Gastrocnemius medialis (tissue), 4 donors: ENCODE measurements around the gene RIMBP2. TPM values are rescaled to one million over a fixed set of nuclear protein-coding genes. Genes with fewer than 3 reads are reported as not detected.

ENCODE experiments used
- ATAC-seq, 2 donors: fragments of 150-250 bp; one replicate each; pipeline ENCODE4 v1.9.1; 2016
- DNase-seq, 2 donors: peaks; one replicate each; pipeline ENCODE4 v3.0.0-alpha.2; 2019
- H3K27ac ChIP-seq, 4 donors: fragments of 200-600 bp; sonication (generic); 1 replicate in 1 of 4; 2 replicates in 3 of 4; pipeline ENCODE4 v1.5.1; 2016 to 2018; ENCODE audit warnings: mild to moderate bottlenecking in 2 of 4, moderate library complexity in 1 of 4
- H3K27me3 ChIP-seq, 3 donors: fragments of 200-600 bp; sonication (generic) in 2 of 3; 1 replicate in 1 of 3; 2 replicates in 2 of 3; pipeline versions ENCODE4 v1.5.1 to v1.6.0; 2016 to 2019; ENCODE audit warnings: mild to moderate bottlenecking in 1 of 3, moderate library complexity in 1 of 3
- H3K36me3 ChIP-seq, 2 donors: fragments of 200-600 bp; sonication (generic) in 1 of 2; one replicate each; pipeline ENCODE4 v1.5.1; 2017 to 2018
- H3K4me1 ChIP-seq, 2 donors: fragments of 200-600 bp; sonication (generic) in 1 of 2; one replicate each; pipeline ENCODE4 v1.5.1; 2016 to 2017; ENCODE audit warnings: mild to moderate bottlenecking in 2 of 2
- H3K4me3 ChIP-seq, 4 donors: fragments of 200-600 bp; sonication (generic) in 3 of 4; 1 replicate in 1 of 4; 2 replicates in 3 of 4; pipeline ENCODE4 v1.5.1; 2016 to 2019; ENCODE audit warnings: mild to moderate bottlenecking in 2 of 4
- H3K9me3 ChIP-seq, 3 donors: fragments of 200-600 bp; sonication (generic) in 2 of 3; 1 replicate in 1 of 3; 2 replicates in 2 of 3; pipeline ENCODE4 v1.5.1; 2016 to 2019
- POLR2A ChIP-seq, 2 donors: fragments of 450-650 bp; IDR thresholded peaks; one replicate each; pipeline ENCODE4 v1.6.1; 2017; ENCODE audit warnings: antibody characterized with exemption in 2 of 2, mild to moderate bottlenecking in 2 of 2, moderate library complexity in 2 of 2
- in situ Hi-C, 4 donors: fragments of 200-750 bp; cut with MboI; loops; one replicate each; pipeline versions ENCODE4 v1.15.0 to v1.8.0; 2017; ENCODE audit warnings: low sequenced_read_pairs in 4 of 4
- intact Hi-C: fragments of 100-400 bp; cut with DNase I; formaldehyde crosslinking; loops from one replicate; pipeline ENCODE4 v1.15.1; 2023; ENCODE audit warnings: low total_unique reads
- total RNA-seq, 4 donors: library from RNA; depleted of rRNA; stranded (reverse); fragments of >200 nt; gene quantifications; one replicate each; pipeline versions ENCODE4 v1.1.0 to v1.2.3, GENCODE V29; 2016
- TF ChIP-seq, protein P1 (sequence below), 5 experiments: fragments of 450-650 bp in 3 of 5; fragments of 200-600 bp in 2 of 5; sonication (generic) in 2 of 5; IDR thresholded peaks in 4 of 5; conservative IDR thresholded peaks in 1 of 5; 1 replicate in 4 of 5; 2 replicates in 1 of 5; pipeline ENCODE4 v1.5.1; 2016 to 2019; ENCODE audit warnings: antibody characterized with exemption in 5 of 5, mild to moderate bottlenecking in 3 of 5, moderate library complexity in 3 of 5

The RIMBP2 gene
- total RNA-seq, 4 donors from 2014 or later: 0.76 to 2.2 (median 1.2) TPM; not detected in 1

GRCh38 chr12:130521375-130522124 lies 194.5 kb downstream of the RIMBP2 start:
- H3K4me3 ChIP-seq: no peak overlapping the region
- H3K4me1 ChIP-seq: no peaks in the 10 kb centered on the region
- in situ Hi-C loops (no loop called here), intact Hi-C loops (no loop called here)
- no peak overlapping the region for H3K27ac ChIP-seq
- no peaks in the 10 kb centered on the region for H3K36me3 ChIP-seq
- ATAC-seq: no peak
- no peaks in the 10 kb centered on the region for H3K9me3 ChIP-seq
- DNase-seq: no peak
- TF ChIP-seq, protein P1, sequence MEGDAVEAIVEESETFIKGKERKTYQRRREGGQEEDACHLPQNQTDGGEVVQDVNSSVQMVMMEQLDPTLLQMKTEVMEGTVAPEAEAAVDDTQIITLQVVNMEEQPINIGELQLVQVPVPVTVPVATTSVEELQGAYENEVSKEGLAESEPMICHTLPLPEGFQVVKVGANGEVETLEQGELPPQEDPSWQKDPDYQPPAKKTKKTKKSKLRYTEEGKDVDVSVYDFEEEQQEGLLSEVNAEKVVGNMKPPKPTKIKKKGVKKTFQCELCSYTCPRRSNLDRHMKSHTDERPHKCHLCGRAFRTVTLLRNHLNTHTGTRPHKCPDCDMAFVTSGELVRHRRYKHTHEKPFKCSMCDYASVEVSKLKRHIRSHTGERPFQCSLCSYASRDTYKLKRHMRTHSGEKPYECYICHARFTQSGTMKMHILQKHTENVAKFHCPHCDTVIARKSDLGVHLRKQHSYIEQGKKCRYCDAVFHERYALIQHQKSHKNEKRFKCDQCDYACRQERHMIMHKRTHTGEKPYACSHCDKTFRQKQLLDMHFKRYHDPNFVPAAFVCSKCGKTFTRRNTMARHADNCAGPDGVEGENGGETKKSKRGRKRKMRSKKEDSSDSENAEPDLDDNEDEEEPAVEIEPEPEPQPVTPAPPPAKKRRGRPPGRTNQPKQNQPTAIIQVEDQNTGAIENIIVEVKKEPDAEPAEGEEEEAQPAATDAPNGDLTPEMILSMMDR (IDR thresholded peaks at IDR 0.05 in 4 of 5, conservative IDR thresholded peaks at IDR 0.05 in 1 of 5): no peak
- TF ChIP-seq POLR2A (IDR thresholded peaks at IDR 0.05): no peak
- no peaks in the 10 kb centered on the region for H3K27me3 ChIP-seq

DNA sequence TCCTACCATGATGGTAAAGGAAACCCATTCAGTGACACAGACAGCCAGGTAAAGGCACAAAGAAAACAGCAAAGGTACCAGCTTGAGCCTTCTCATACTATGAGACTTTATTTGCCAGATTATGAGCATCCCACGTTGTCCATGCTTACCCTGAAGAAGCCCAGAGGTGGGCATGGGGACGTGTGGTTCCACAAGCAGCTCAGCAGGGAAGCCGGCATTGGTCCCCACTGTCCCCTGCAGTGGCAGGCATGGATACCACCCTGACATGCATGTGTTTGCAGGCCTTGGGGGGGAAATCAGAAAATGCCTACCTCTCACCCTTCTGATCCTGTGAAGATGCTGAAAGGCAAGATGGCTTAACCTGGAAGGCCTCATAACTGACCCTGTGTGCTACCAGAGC lies 195.3 kb downstream of the RIMBP2 start:
- TF ChIP-seq, protein P1 (IDR thresholded peaks at IDR 0.05 in 4 of 5, conservative IDR thresholded peaks at IDR 0.05 in 1 of 5): no peak
- no peak for TF ChIP-seq POLR2A (IDR thresholded peaks at IDR 0.05)
- no peak for DNase-seq
- no peak for ATAC-seq
- intact Hi-C loops: no loop called here
- in situ Hi-C loops: no loop called here
- no peaks in the 10 kb centered on the region for H3K9me3 ChIP-seq
- H3K4me3 ChIP-seq: no peak overlapping the region
- H3K27ac ChIP-seq: no peak overlapping the region
- H3K4me1 ChIP-seq: no peaks in the 10 kb centered on the region
- no peaks in the 10 kb centered on the region for H3K36me3 ChIP-seq
- H3K27me3 ChIP-seq: no peaks in the 10 kb centered on the region

GRCh38 chr12:130517588-130517987 lies 198.5 kb downstream of the RIMBP2 start:
- Histone ChIP-seq H3K27ac (no peak overlapping the region), H3K4me3 (no peak overlapping the region), H3K36me3 (no peaks in the 10 kb centered on the region), H3K4me1 (no peaks in the 10 kb centered on the region), H3K9me3 (no peaks in the 10 kb centered on the region), H3K27me3 (no peaks in the 10 kb centered on the region)
- in situ Hi-C loops (no loop called here), intact Hi-C loops (no loop called here)
- DNase-seq: no peak
- no peak for TF ChIP-seq POLR2A (IDR thresholded peaks at IDR 0.05)
- TF ChIP-seq, protein P1 (IDR thresholded peaks at IDR 0.05 in 4 of 5, conservative IDR thresholded peaks at IDR 0.05 in 1 of 5): no peak
- no peak for ATAC-seq

DNA sequence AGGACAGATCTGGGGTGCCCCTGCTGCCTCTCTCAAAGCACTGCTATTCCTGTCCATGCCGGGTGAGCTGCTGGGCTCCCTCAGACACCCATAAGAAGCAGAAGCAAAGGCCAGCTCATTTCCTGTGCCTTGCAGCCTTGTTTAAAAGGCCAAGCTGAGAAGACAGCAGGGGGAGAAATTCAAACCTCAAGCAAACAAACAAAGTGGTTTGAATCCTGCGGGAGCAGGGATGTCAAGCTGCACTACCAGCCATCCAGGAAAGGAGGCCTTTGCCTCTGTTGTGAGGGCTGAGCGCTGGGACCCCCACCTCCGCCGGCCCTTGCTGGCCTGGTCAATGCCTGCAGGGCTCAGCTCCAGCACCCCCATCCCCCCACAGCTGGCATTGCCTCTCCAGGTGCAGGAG lies 201.9 kb downstream of the RIMBP2 start:
- in situ Hi-C loops: no loop called here

More for the DNA sequence above, 201.9 kb downstream of the RIMBP2 start:
- no peaks in the 10 kb centered on the region for H3K36me3 ChIP-seq
- H3K4me1 ChIP-seq: no peaks in the 10 kb centered on the region
- TF ChIP-seq, protein P1 (IDR thresholded peaks at IDR 0.05 in 4 of 5, conservative IDR thresholded peaks at IDR 0.05 in 1 of 5): no peak
- no peak for TF ChIP-seq POLR2A (IDR thresholded peaks at IDR 0.05)
- no peak overlapping the region for H3K27ac ChIP-seq
- ATAC-seq: no peak
- H3K27me3 ChIP-seq: no peaks in the 10 kb centered on the region
- DNase-seq: no peak
- H3K4me3 ChIP-seq: no peak overlapping the region
- intact Hi-C loops: no loop called here
- H3K9me3 ChIP-seq: no peaks in the 10 kb centered on the region
